SK-N-SH (cell line): ENCODE results near the gene SPATA12. TPM values are rescaled to one million over a fixed set of nuclear protein-coding genes. Genes with fewer than 3 reads are reported as not detected.

Experiments
- CTCF ChIA-PET: fragments of 300-600, 350-600 bp; formaldehyde crosslinking; extraction: SDS; loops from one replicate; lab custom pipeline; 2021; lab: Yijun Ruan, JAX
- POLR2A ChIA-PET: fragments of 350-600 bp; sonication (Branson Sonifier 250); formaldehyde crosslinking; extraction: SDS; loops from one replicate; lab custom pipeline; 2020; ENCODE audit warnings: antibody characterized with exemption, inconsistent platforms; lab: Yijun Ruan, JAX
- DNase-seq: peaks from one replicate; pipeline ENCODE4 v3.0.0; 2012
- H2AFZ ChIP-seq: fragments of 200-600 bp; sonication (generic); 2 replicates; pipeline ENCODE4 v1.8.1; 2016; ENCODE audit warnings: antibody characterized with exemption, mild to moderate bottlenecking, low read depth
- H3F3A ChIP-seq: fragments of 200-600 bp; sonication (generic); replicated peaks from 2 replicates; pipeline ENCODE3; 2016; ENCODE audit warnings: antibody characterized with exemption, mild to moderate bottlenecking; ENCODE audit not compliant: insufficient read depth
- H3K27ac ChIP-seq, 2 experiments: fragments of 200-500 bp in 1 of 2; fragments of 200-600 bp in 1 of 2; sonication (Bioruptor generic) in 1 of 2; sonication (generic), shearing (Covaris generic) in 1 of 2; 2 replicates each; pipeline versions ENCODE4 v1.5.1 to v1.6.1; 2014 to 2016; ENCODE audit warnings: low read depth in 2 of 2, inconsistent platforms in 1 of 2, low read length in 1 of 2, mild to moderate bottlenecking in 1 of 2, mixed read lengths in 1 of 2
- H3K27me3 ChIP-seq: fragments of 200-600 bp; sonication (generic), shearing (Covaris generic); 2 replicates; pipeline ENCODE4 v1.6.1; 2016; ENCODE audit warnings: mixed run types; ENCODE audit not compliant: insufficient read depth
- H3K36me3 ChIP-seq, 2 experiments: fragments of 200-500 bp in 1 of 2; fragments of 200-600 bp in 1 of 2; sonication (Bioruptor generic) in 1 of 2; sonication (generic) in 1 of 2; replicated peaks in 1 of 2; 2 replicates each; pipeline versions ENCODE3 to v1.5.1; 2014 to 2016; ENCODE audit warnings: low read length in 1 of 2, mild to moderate bottlenecking in 1 of 2; ENCODE audit not compliant: insufficient read depth in 2 of 2, control insufficient read depth in 1 of 2
- H3K4me1 ChIP-seq, 2 experiments: fragments of 200-500 bp in 1 of 2; fragments of 200-600 bp in 1 of 2; sonication (Bioruptor generic) in 1 of 2; sonication (generic), shearing (Covaris generic) in 1 of 2; 2 replicates each; pipeline versions ENCODE4 v1.5.1 to v1.6.1; 2014 to 2016; ENCODE audit warnings: low read depth in 1 of 2, low read length in 1 of 2, mixed run types in 1 of 2; ENCODE audit not compliant: insufficient read depth in 2 of 2, control insufficient read depth in 1 of 2
- H3K4me2 ChIP-seq: fragments of 200-600 bp; sonication (generic), shearing (Covaris generic); 2 replicates; pipeline ENCODE4 v1.6.1; 2017; ENCODE audit warnings: mixed run types
- H3K4me3 ChIP-seq, 2 experiments: fragments of 200-500 bp in 1 of 2; fragments of 200-600 bp in 1 of 2; sonication (Bioruptor generic) in 1 of 2; sonication (generic), shearing (Covaris generic) in 1 of 2; 2 replicates each; pipeline versions ENCODE4 v1.5.1 to v1.8.1; 2014 to 2016; ENCODE audit warnings: low read depth in 2 of 2, inconsistent platforms in 1 of 2, low read length in 1 of 2, mild to moderate bottlenecking in 1 of 2, mixed read lengths in 1 of 2, moderate library complexity in 1 of 2
- H3K79me2 ChIP-seq: fragments of 200-600 bp; sonication (generic); 2 replicates; pipeline ENCODE4 v1.8.1; 2017; ENCODE audit warnings: mild to moderate bottlenecking; ENCODE audit not compliant: insufficient read depth
- H3K9ac ChIP-seq: fragments of 200-600 bp; sonication (generic); 2 replicates; pipeline ENCODE4 v1.6.1; 2017; ENCODE audit warnings: mixed run types
- H3K9me2 ChIP-seq: fragments of 200-600 bp; sonication (generic); 2 replicates; pipeline ENCODE4 v1.6.1; 2017; ENCODE audit warnings: mixed run types
- H3K9me3 ChIP-seq: fragments of 200-600 bp; sonication (generic); 2 replicates; pipeline ENCODE4 v1.6.1; 2017; ENCODE audit warnings: mixed run types, mild to moderate bottlenecking, moderate library complexity
- H4K20me1 ChIP-seq: fragments of 200-600 bp; sonication (generic); 2 replicates; pipeline ENCODE4 v1.6.1; 2017; ENCODE audit warnings: mild to moderate bottlenecking, mixed run types; ENCODE audit not compliant: insufficient read depth
- ELF1 ChIP-seq: IDR thresholded peaks from 2 replicates; pipeline ENCODE4 v1.4.0; 2012
- EZH2phosphoT487 ChIP-seq: fragments of 200-600 bp; sonication (generic); IDR thresholded peaks from 2 replicates; pipeline ENCODE4 v1.6.1; 2017; ENCODE audit warnings: low read depth, mixed run types, mild to moderate bottlenecking, antibody characterized with exemption, moderate library complexity, borderline replicate concordance
- FOSL2 ChIP-seq: IDR thresholded peaks from 2 replicates; pipeline ENCODE4 v1.4.0; 2012; ENCODE audit warnings: low read depth, mild to moderate bottlenecking, moderate library complexity, borderline replicate concordance
- FOXJ3 ChIP-seq: sonication (generic); formaldehyde crosslinking; IDR thresholded peaks from 2 replicates; pipeline ENCODE4 v1.5.1; 2020; ENCODE audit warnings: mild to moderate bottlenecking, missing genetic modification reagents
- GATA2 ChIP-seq: sonication (generic); formaldehyde crosslinking; IDR thresholded peaks from 2 replicates; pipeline ENCODE4 v1.5.0; 2020; ENCODE audit warnings: mild to moderate bottlenecking, missing genetic modification reagents
- JUND ChIP-seq: IDR thresholded peaks from 2 replicates; pipeline ENCODE4 v1.4.0; 2012
- MAX ChIP-seq: IDR thresholded peaks from 2 replicates; pipeline ENCODE4 v1.4.0; 2012; ENCODE audit warnings: low read depth
- MEF2A ChIP-seq: IDR thresholded peaks from 2 replicates; pipeline ENCODE4 v1.4.0; 2012; ENCODE audit warnings: low read depth, borderline replicate concordance
- NFIC ChIP-seq: IDR thresholded peaks from 2 replicates; pipeline ENCODE4 v1.4.0; 2012; ENCODE audit warnings: borderline replicate concordance
- NRF1 ChIP-seq: IDR thresholded peaks from 2 replicates; pipeline ENCODE4 v1.6.1; 2012; ENCODE audit warnings: low read depth, mild to moderate bottlenecking, low read length
- RCOR1 ChIP-seq: fragments of 150-350 bp; IDR thresholded peaks from 2 replicates; pipeline ENCODE4 v1.6.1; 2017; ENCODE audit warnings: antibody characterized with exemption, low read length
- SIN3A ChIP-seq: IDR thresholded peaks from 2 replicates; pipeline ENCODE4 v1.6.1; 2012; ENCODE audit warnings: low read depth, mild to moderate bottlenecking, low read length, moderate library complexity, borderline replicate concordance
- USF2 ChIP-seq: fragments of 150-350 bp; IDR thresholded peaks from 2 replicates; pipeline ENCODE4 v1.6.1; 2017; ENCODE audit warnings: antibody characterized with exemption, low read length, low read depth, borderline replicate concordance
- WGBS: methylation state at CpG from one replicate; pipeline ENCODE4 v1.1.6; 2017; ENCODE audit warnings: low lambda C conversion rate; 5-methylcytosine and 5-hydroxymethylcytosine counted together
- polyA plus RNA-seq, 3 experiments: library from polyadenylated mRNA; depleted of rRNA; stranded (reverse); fragments of >200 nt; gene quantifications; 2 replicates each; pipeline ENCODE4 v1.2.3, GENCODE V29; 2012

The SPATA12 gene
- polyA plus RNA-seq, 1 of the 3 experiments (the other 2 are of a cell fraction) = 0.33 TPM

- no peak overlapping the region for H3K4me2 ChIP-seq
- H3K27me3 ChIP-seq = no peaks in the 10 kb centered on the region
- no peaks in the 10 kb centered on the region for H4K20me1 ChIP-seq
- no peaks in the 10 kb centered on the region for H3K9me2 ChIP-seq
- TF ChIP-seq USF2 (no peak), FOXJ3 (CRISPR knock-in tag) (no peak), SIN3A (no peak), NRF1 (no peak), JUND (no peak), NFIC (no peak), FOSL2 (no peak), GATA2 (CRISPR knock-in tag) (no peak), ELF1 (no peak), MEF2A (no peak), MAX (no peak), EZH2phosphoT487 (no peak), RCOR1 (no peak)
- CTCF ChIA-PET = no interaction called here
- no peak overlapping the region for H3K9ac ChIP-seq
- peaks cover 16% of the 10 kb centered on the region for H3F3A ChIP-seq
- no peak overlapping the region for H3K27ac ChIP-seq
- 91% methylated on average over 13 of the region's 13 CpGs for WGBS
- H3K4me3 ChIP-seq = no peak overlapping the region
- no peaks in the 10 kb centered on the region for H3K36me3 ChIP-seq
- no peaks in the 10 kb centered on the region; the same call in 1 of the 2 replicates for H3K79me2 ChIP-seq
- POLR2A ChIA-PET = no interaction called here
- H3K9me3 ChIP-seq = no peaks in the 10 kb centered on the region
- H3K4me1 ChIP-seq = peaks cover 19 to 33% of the 10 kb centered on the region in 2 experiments
- no peak overlapping the region for H2AFZ ChIP-seq
- no peak for DNase-seq
These were observed 49.4 kb upstream of the SPATA12 start for GRCh38 chr3:57011022-57011421.

- Histone ChIP-seq H3K9ac (no peak overlapping the region), H3K27ac (no peak overlapping the region), H3K79me2 (no peaks in the 10 kb centered on the region; the same call in 1 of the 2 replicates), H3K36me3 (no peaks in the 10 kb centered on the region), H2AFZ (no peak overlapping the region), H4K20me1 (no peaks in the 10 kb centered on the region), H3K4me2 (no peak overlapping the region), H3F3A (peaks cover 8% of the 10 kb centered on the region), H3K4me1 (peaks cover 19 to 27% of the 10 kb centered on the region in 2 experiments), H3K9me3 (no peaks in the 10 kb centered on the region), H3K9me2 (no peaks in the 10 kb centered on the region), H3K27me3 (no peaks in the 10 kb centered on the region), H3K4me3 (no peak overlapping the region)
- DNase-seq = no peak
- ChIA-PET POLR2A (no interaction called here), CTCF (interaction anchor here (1.0 to 1.4 kb wide), 2 partner anchors 10 to 17 kb away, joined by 3 to 5 read pairs; no protein-coding TSS in a partner anchor)
- WGBS = 97% methylated on average over 6 of the region's 22 CpGs
- no peak for TF ChIP-seq MEF2A
These were observed 47.6 kb upstream of the SPATA12 start for GRCh38 chr3:57012847-57013246.
